ENCODE results near the gene LITAFD. TPM values are rescaled to one million over a fixed set of nuclear protein-coding genes. Genes with fewer than 3 reads are reported as not detected.

Gene LITAFD
- total RNA-seq, 1 experiment from 2014 or later, result not detected

GRCh38 chr16:8853150-8853549, 29.0 kb upstream of the LITAFD start:
- no peak overlapping the region for H3K27ac ChIP-seq (ENCODE audit: low read length)
- H3K4me2 ChIP-seq (ENCODE audit: low read length), result no peak overlapping the region
- no peak overlapping the region for H3K9ac ChIP-seq (ENCODE audit: low read length)
- H3K79me2 ChIP-seq (ENCODE audit: low read length), result no peaks in the 10 kb centered on the region
- H3K9me3 ChIP-seq (ENCODE audit: low read length), result no peaks in the 10 kb centered on the region
- H3K27me3 ChIP-seq (ENCODE audit: low read length), result no peaks in the 10 kb centered on the region
- DNase-seq (no peak), ATAC-seq (no peak)
- no peak for TF ChIP-seq EZH2 (IDR thresholded peaks at IDR 0.05; ENCODE audit: low read length, unreplicated experiment)
- no peak for TF ChIP-seq CTCF (conservative IDR thresholded peaks at IDR 0.05; ENCODE audit: low read depth, low read length)
- no peak for TF ChIP-seq EZH2phosphoT487 (IDR thresholded peaks at IDR 0.05; ENCODE audit: borderline replicate concordance, low read length)
- peaks cover 5% of the 10 kb centered on the region for H3F3A ChIP-seq (ENCODE audit: low read length, unreplicated experiment)
- no peaks in the 10 kb centered on the region for H3K9me2 ChIP-seq (replicated peaks; ENCODE audit: low read length)
- TSS peak; percentile 2 for BruUV-seq (replicated peaks)
- H3K4me3 ChIP-seq (ENCODE audit: low read length), result no peak overlapping the region
- intact Hi-C loops (cut with micrococcal nuclease), result no loop called here
- no peaks in the 10 kb centered on the region for H4K20me1 ChIP-seq (ENCODE audit: low read length)
- H3K4me1 ChIP-seq (ENCODE audit: insufficient read depth, low read length), result peaks cover 28% of the 10 kb centered on the region
- H2AFZ ChIP-seq (ENCODE audit: low read length), result no peak overlapping the region
- ChIA-PET POLR2A (ENCODE audit: unreplicated experiment) (no interaction called here), CTCF (interaction anchor here (0.6 kb wide), 1 partner anchor 155 kb away, joined by 3 read pairs; no protein-coding TSS in a partner anchor)
- H3K36me3 ChIP-seq (ENCODE audit: low read depth, low read length), result peaks cover 12% of the 10 kb centered on the region; the same call in 1 of the 2 replicates

- no peak overlapping the region for H3K27ac ChIP-seq (ENCODE audit: low read length)
- ChIA-PET CTCF (no interaction called here), POLR2A (ENCODE audit: unreplicated experiment) (no interaction called here)
- no peak overlapping the region for H3K4me2 ChIP-seq (ENCODE audit: low read length)
- no peaks in the 10 kb centered on the region for H3K9me2 ChIP-seq (replicated peaks; ENCODE audit: low read length)
- no peak for TF ChIP-seq CTCF (conservative IDR thresholded peaks at IDR 0.05; ENCODE audit: low read depth, low read length)
- H3F3A ChIP-seq (ENCODE audit: low read length, unreplicated experiment), result peaks cover 5% of the 10 kb centered on the region
- no peak overlapping the region for H3K9ac ChIP-seq (ENCODE audit: low read length)
- ATAC-seq (no peak), DNase-seq (no peak)
- no peaks in the 10 kb centered on the region for H4K20me1 ChIP-seq (ENCODE audit: low read length)
- no peak overlapping the region for H3K4me3 ChIP-seq (ENCODE audit: low read length)
- H3K36me3 ChIP-seq (ENCODE audit: low read depth, low read length), result peaks cover 12% of the 10 kb centered on the region; the same call in 1 of the 2 replicates
- H3K4me1 ChIP-seq (ENCODE audit: insufficient read depth, low read length), result peaks cover 24% of the 10 kb centered on the region
- H2AFZ ChIP-seq (ENCODE audit: low read length), result no peak overlapping the region
- no peaks in the 10 kb centered on the region for H3K79me2 ChIP-seq (ENCODE audit: low read length)
- no peaks in the 10 kb centered on the region for H3K27me3 ChIP-seq (ENCODE audit: low read length)
- TSS peak; percentile 12 for BruUV-seq (replicated peaks)
- no peaks in the 10 kb centered on the region for H3K9me3 ChIP-seq (ENCODE audit: low read length)
- intact Hi-C loops (cut with micrococcal nuclease), result no loop called here
These were observed 28.5 kb upstream of the LITAFD start for GRCh38 chr16:8853611-8854010.

- CTCF ChIA-PET, result no interaction called here
- DNase-seq (no peak), ATAC-seq (no peak)
- Histone ChIP-seq H4K20me1 (ENCODE audit: low read length) (no peaks in the 10 kb centered on the region), H2AFZ (ENCODE audit: low read length) (no peak overlapping the region), H3K27me3 (ENCODE audit: low read length) (no peaks in the 10 kb centered on the region), H3F3A (ENCODE audit: low read length, unreplicated experiment) (peaks cover 5% of the 10 kb centered on the region), H3K9me3 (ENCODE audit: low read length) (no peaks in the 10 kb centered on the region), H3K4me3 (ENCODE audit: low read length) (no peak overlapping the region), H3K9ac (ENCODE audit: low read length) (no peak overlapping the region), H3K4me2 (ENCODE audit: low read length) (no peak overlapping the region), H3K79me2 (ENCODE audit: low read length) (0 out of 2 replicates have a peak, but pooled peaks cover 3% of the 10 kb centered on the region), H3K27ac (ENCODE audit: low read length) (no peak overlapping the region), H3K4me1 (ENCODE audit: insufficient read depth, low read length) (peaks cover 16% of the 10 kb centered on the region), H3K9me2 (replicated peaks; ENCODE audit: low read length) (no peaks in the 10 kb centered on the region), H3K36me3 (ENCODE audit: low read depth, low read length) (peaks cover 12% of the 10 kb centered on the region; the same call in 1 of the 2 replicates)
- no TSS peak for BruUV-seq (replicated peaks)
- intact Hi-C loops (cut with micrococcal nuclease), result no loop called here
- TF ChIP-seq EZH2 (IDR thresholded peaks at IDR 0.05; ENCODE audit: low read length, unreplicated experiment) (no peak), EZH2phosphoT487 (IDR thresholded peaks at IDR 0.05; ENCODE audit: borderline replicate concordance, low read length) (no peak), CTCF (conservative IDR thresholded peaks at IDR 0.05; ENCODE audit: low read depth, low read length) (no peak)
- POLR2A ChIA-PET (ENCODE audit: unreplicated experiment), result no interaction called here
These were observed 27.7 kb upstream of the LITAFD start for GRCh38 chr16:8854298-8854948.

All from PC-3 (cell line).